Right lobe of liver (tissue), 6 donors: ENCODE data around the gene WAC. TPM values are rescaled to one million over a fixed set of nuclear protein-coding genes. Genes with fewer than 3 reads are reported as not detected.

Experiments used
- ATAC-seq, 4 donors: fragments of 200-7000 bp; cut with Tn5 transposase; one replicate each; pipeline ENCODE4 v1.9.1; 2020; ENCODE audit warnings: mild to moderate bottlenecking in 4 of 4, moderate library complexity in 4 of 4
- DNase-seq, 3 donors: peaks; one replicate each; pipeline ENCODE4 v3.0.0-alpha.2; 2020
- H3K27ac ChIP-seq, 3 donors: fragments of 200-600 bp; one replicate each; pipeline ENCODE4 v1.8.0; 2022
- H3K27me3 ChIP-seq, 2 donors: fragments of 200-600 bp; one replicate each; pipeline ENCODE4 v1.8.0; 2022
- H3K36me3 ChIP-seq, 4 donors: fragments of 200-600 bp; sonication (generic) in 1 of 4; one replicate each; pipeline versions ENCODE4 v1.5.1 to v1.8.0; 2017 to 2022; ENCODE audit warnings: control low read depth in 1 of 4
- H3K4me1 ChIP-seq, 4 donors: fragments of 200-600 bp; sonication (generic) in 1 of 4; one replicate each; pipeline versions ENCODE4 v1.5.1 to v1.8.0; 2017 to 2022; ENCODE audit warnings: control low read depth in 1 of 4
- H3K4me3 ChIP-seq, 3 donors: fragments of 200-600 bp; one replicate each; pipeline ENCODE4 v1.8.0; 2022
- H3K9me3 ChIP-seq, 4 donors: fragments of 200-600 bp; sonication (generic) in 1 of 4; one replicate each; pipeline versions ENCODE4 v1.5.1 to v1.8.0; 2017 to 2022; ENCODE audit warnings: control low read depth in 1 of 4
- POLR2A ChIP-seq: fragments of 450-650 bp; IDR thresholded peaks from one replicate; pipeline ENCODE4 v1.6.1; 2017; ENCODE audit warnings: antibody characterized with exemption, mild to moderate bottlenecking
- WGBS: methylation state at CpG from one replicate; pipeline ENCODE4 v1.1.6; 2018; ENCODE audit warnings: low coverage, low lambda C conversion rate; ENCODE audit not compliant: insufficient coverage; ENCODE audit errors: missing lambda C conversion rate; 5-methylcytosine and 5-hydroxymethylcytosine counted together
- intact Hi-C, 2 donors: fragments of 100-400 bp; cut with DNase I; formaldehyde crosslinking; loops; one replicate each; pipeline versions ENCODE4 v1.11.2 to v1.14.1; 2022
- total RNA-seq, 6 experiments: library from RNA; depleted of rRNA in 2 of 6; stranded (reverse); fragments of >200 nt in 2 of 6; fragmentation: NEBNext Ultra II Directional in 3 of 6; extraction: Animal tissue kit (Norgen Biotek cat#: 25700) in 3 of 6; gene quantifications; one replicate each; pipeline versions ENCODE4 v1.1.0 to v1.2.4, GENCODE V29; 2016 to 2023
- TF ChIP-seq, protein P1 (sequence below), 4 donors: fragments of 200-600 bp in 3 of 4; fragments of 450-650 bp in 1 of 4; IDR thresholded peaks; one replicate each; pipeline versions ENCODE4 v1.5.1 to v1.8.0; 2016 to 2022; ENCODE audit warnings: antibody characterized with exemption in 4 of 4, mild to moderate bottlenecking in 2 of 4
- donor health status: DM: no; HTN: yes; CAD: no.
- donor health status: DM: no; HTN: no; CAD: no.
- donor health status: DM: no; HTN: no; CAD: no.
- donor health status: DM: no; HTN: yes; CAD: no.
- donor health status: DM: no; HTN: yes; CAD: no.

WAC gene
- total RNA-seq, 6 experiments from 2014 or later = 34.3 to 52.4 (median 48.9) TPM

DNA sequence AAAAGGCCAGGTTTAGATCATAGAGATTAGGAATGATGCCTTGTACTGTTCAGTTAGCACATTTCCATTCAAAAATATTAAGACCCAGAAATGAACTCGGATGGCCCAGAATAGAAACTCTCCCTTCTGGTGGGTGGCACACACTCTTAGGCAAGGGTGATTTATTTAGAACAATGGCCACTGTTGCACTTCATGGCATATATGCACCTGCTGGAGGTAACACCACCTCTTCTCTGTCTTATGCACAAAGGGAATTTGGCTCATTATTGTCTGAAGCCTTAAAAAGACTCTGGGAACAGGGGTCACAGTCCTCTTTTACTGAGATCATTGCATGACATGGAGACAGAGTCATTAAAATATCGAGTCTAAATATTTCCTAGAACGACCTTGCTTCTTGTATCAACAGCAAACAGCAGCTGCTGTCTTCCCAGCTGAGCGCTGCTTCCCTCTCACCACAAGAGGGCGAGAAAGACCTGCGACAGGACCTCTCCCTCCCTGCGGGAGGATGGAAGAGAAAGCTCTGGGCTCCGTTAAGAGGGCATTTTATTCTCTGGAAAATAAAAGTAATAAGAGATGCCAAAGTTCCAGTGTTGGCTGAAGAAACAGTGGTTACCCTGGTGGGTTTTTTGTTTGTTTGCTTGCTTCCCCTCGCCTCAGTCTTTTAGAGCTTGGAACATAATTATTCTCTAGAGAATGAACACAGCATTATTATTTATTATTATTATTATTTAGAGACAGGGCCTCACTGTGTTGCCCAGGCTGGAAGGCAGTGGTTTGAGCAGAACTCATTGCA lies 130.9 kb downstream of the WAC start:
- intact Hi-C loops = loop anchor here (5.0 to 10.0 kb wide), 4 partner anchors 329 to 461 kb away; no protein-coding TSS in a partner anchor
- no peaks in the 10 kb centered on the region for H3K9me3 ChIP-seq
- H3K27ac ChIP-seq = no peak overlapping the region
- TF ChIP-seq, protein P1, sequence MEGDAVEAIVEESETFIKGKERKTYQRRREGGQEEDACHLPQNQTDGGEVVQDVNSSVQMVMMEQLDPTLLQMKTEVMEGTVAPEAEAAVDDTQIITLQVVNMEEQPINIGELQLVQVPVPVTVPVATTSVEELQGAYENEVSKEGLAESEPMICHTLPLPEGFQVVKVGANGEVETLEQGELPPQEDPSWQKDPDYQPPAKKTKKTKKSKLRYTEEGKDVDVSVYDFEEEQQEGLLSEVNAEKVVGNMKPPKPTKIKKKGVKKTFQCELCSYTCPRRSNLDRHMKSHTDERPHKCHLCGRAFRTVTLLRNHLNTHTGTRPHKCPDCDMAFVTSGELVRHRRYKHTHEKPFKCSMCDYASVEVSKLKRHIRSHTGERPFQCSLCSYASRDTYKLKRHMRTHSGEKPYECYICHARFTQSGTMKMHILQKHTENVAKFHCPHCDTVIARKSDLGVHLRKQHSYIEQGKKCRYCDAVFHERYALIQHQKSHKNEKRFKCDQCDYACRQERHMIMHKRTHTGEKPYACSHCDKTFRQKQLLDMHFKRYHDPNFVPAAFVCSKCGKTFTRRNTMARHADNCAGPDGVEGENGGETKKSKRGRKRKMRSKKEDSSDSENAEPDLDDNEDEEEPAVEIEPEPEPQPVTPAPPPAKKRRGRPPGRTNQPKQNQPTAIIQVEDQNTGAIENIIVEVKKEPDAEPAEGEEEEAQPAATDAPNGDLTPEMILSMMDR (IDR thresholded peaks at IDR 0.05) = peak; percentile 92 to 99 (median 98)
- TF ChIP-seq POLR2A = no peak
- no peak overlapping the region for H3K4me3 ChIP-seq
- peaks cover 0 to 9% of the 10 kb centered on the region in 2 donors for H3K27me3 ChIP-seq
- WGBS = 6% methylated on average over 9 of the region's 9 CpGs
- H3K36me3 ChIP-seq = no peaks in the 10 kb centered on the region
- ATAC-seq (peak; percentile 98 to 99 (median 98)), DNase-seq (peak; percentile 74 to 82 (median 82))
- peaks cover 0 to 6% (median 0%) of the 10 kb centered on the region in 4 donors for H3K4me1 ChIP-seq

- Histone ChIP-seq H3K27me3 (peaks cover 0 to 9% of the 10 kb centered on the region in 2 donors), H3K4me3 (no peak overlapping the region), H3K27ac (no peak overlapping the region), H3K9me3 (no peaks in the 10 kb centered on the region), H3K36me3 (no peaks in the 10 kb centered on the region), H3K4me1 (peaks cover 0 to 8% (median 0%) of the 10 kb centered on the region in 4 donors)
- ATAC-seq = no peak
- intact Hi-C loops = loop anchor here (5.0 to 10.0 kb wide), 4 partner anchors 328 to 460 kb away; no protein-coding TSS in a partner anchor
- DNase-seq = no peak
- WGBS = 33% methylated on average over 5 of the region's 6 CpGs
- no peak for TF ChIP-seq POLR2A
- TF ChIP-seq, protein P1 (IDR thresholded peaks at IDR 0.05) = no peak
Measured at GRCh38 chr10:28664369-28664740, 131.4 kb downstream of the WAC start.

DNA sequence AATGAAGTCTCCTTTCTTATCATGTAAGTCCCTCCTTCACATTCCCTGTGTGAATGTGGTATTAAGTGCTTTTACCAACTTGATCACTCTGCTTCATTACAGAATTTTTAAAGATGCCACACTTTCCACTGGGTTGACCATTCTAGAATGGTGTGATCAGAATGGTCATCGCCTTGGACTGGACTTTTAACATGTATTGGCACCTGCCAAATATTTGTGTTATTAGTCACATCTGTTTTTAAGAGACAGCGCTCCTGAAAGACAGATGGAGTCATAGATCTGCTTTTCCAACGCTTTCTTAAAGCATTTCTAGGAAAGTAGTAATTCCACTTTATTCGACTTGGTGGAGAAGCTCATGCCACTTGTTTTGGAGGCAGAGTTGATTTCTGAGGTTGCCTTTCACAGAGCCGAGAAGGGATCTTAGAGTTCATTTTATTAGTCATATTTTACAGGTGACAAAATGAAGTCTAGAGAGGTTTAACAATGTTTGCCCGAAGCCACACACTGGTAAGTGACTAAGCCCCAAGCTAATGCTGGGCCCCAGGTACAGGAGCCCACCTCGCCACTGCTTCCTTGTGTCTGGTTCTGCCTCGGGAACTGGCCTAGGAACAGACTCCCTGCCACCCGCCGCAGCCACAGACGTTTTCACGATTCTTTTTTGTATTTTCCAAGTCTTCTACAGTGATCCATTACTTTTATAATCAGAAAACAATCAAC lies 134.0 kb downstream of the WAC start:
- Histone ChIP-seq H3K36me3 (no peaks in the 10 kb centered on the region), H3K27ac (no peak overlapping the region), H3K27me3 (peaks cover 0 to 9% of the 10 kb centered on the region in 2 donors), H3K9me3 (no peaks in the 10 kb centered on the region), H3K4me1 (peaks cover 0 to 8% (median 0%) of the 10 kb centered on the region in 4 donors), H3K4me3 (no peak overlapping the region)
- ATAC-seq (peak in 1 of 4 donors; percentile 34), DNase-seq (no peak)
- intact Hi-C loops = loop anchor here (10.0 kb wide), 3 partner anchors 328 to 458 kb away; no protein-coding TSS in a partner anchor
- 78% methylated on average over 8 of the region's 12 CpGs for WGBS
- TF ChIP-seq, protein P1 (IDR thresholded peaks at IDR 0.05) = no peak
- TF ChIP-seq POLR2A = no peak

DNA sequence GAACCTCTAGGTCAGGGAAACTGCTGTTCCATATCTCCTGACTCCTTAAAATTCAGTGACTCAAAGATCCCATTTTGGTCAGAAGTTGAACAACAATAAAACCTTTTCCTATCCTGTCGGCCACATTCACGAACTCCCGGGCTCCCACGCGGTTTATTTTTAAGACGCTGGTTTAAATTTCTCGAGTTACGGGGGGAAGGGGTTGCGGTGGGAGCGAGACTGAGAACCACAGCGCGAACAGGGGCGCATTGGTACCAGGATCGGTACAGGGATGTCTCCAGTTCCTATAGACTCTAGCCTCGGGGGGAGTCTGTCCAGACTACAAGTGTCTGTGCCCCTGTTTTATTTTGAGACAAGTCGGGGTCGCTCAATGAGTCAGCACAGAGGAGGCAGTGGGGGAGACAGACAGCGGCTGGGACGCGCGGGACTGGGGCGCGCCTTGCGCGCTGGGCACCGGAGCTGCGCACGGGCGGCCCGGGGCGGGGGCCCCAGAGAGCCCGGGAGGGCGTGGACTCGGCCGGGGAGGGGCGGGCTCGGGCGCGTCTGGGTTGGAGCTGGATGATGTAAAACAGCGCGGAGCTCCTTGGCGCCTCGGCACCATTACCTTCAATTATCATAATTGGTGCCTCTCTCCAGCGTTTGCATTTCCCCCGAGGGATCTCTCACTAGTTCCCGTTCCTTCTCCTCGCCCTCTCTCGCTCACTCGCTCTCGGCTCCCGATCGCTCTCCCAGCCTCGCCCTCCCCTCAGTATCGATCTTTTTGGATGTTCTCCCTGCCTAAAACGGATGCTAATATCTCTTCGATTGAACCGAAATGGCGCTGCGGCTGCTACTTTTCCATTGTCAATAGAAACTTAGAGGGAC lies 135.7 kb downstream of the WAC start:
- Histone ChIP-seq H3K4me3 (peak overlapping the region; percentile 4 to 39 (median 21)), H3K27ac (no peak overlapping the region), H3K4me1 (peaks cover 0 to 8% (median 0%) of the 10 kb centered on the region in 4 donors), H3K36me3 (no peaks in the 10 kb centered on the region), H3K27me3 (peaks cover 0 to 9% of the 10 kb centered on the region in 2 donors), H3K9me3 (no peaks in the 10 kb centered on the region)
- peak in 2 of 3 donors; percentile 30 to 54 for DNase-seq
- ATAC-seq = peak; percentile 60 to 75 (median 68)
- WGBS = 2% methylated on average over 28 of the region's 59 CpGs
- TF ChIP-seq, protein P1 (IDR thresholded peaks at IDR 0.05) = no peak
- TF ChIP-seq POLR2A = no peak
- intact Hi-C loops = loop anchor here (10.0 kb wide), 3 partner anchors 326 to 456 kb away; no protein-coding TSS in a partner anchor
